ENCODE measurements around the gene COP1. TPM values are rescaled to one million over a fixed set of nuclear protein-coding genes. Genes with fewer than 3 reads are reported as not detected.

COP1 gene
- total and polyA plus RNA-seq, 2 of the 13 experiments (the other 11 are each of a cell fraction or from before 2014, with no cell fraction given), result 20.5 to 51.3 TPM

- TF ChIP-seq ZBTB40 (IDR thresholded peaks at IDR 0.05), result no peak
- no peak for TF ChIP-seq ZBTB40 (CRISPR knock-in tag; IDR thresholded peaks at IDR 0.05)
These were observed 230.0 kb downstream of the COP1 start (continued) for GRCh38 chr1:175976865-175977642.

- BruUV-seq (replicated peaks), result no TSS peak
- in situ Hi-C loops (cut with HindIII; ENCODE audit: extremely low pct_ligation_motif_present, low pct_unique_long_range_greater_than_20kb) (no loop called here), intact Hi-C loops (cut with micrococcal nuclease; ENCODE audit: unreplicated experiment) (no loop called here)
- no peak for FAIRE-seq
- H3K4me3 ChIP-seq (replicated peaks in 1 of 3; ENCODE audit: insufficient read depth in 1 of 3, low read depth in 2 of 3, low read length in 3 of 3), result no peak overlapping the region
- H3K27me3 ChIP-seq (ENCODE audit: control insufficient read depth in 1 of 2, insufficient read depth in 2 of 2, low read length in 2 of 2), result no peaks in the 10 kb centered on the region
- H3K27ac ChIP-seq (ENCODE audit: extremely low read length, insufficient read depth, low read length), result no peak overlapping the region
- no peak overlapping the region for H3K4me2 ChIP-seq (ENCODE audit: low read depth, low read length)
- H3K79me2 ChIP-seq (ENCODE audit: insufficient read depth, low read length), result no peaks in the 10 kb centered on the region
- peaks cover 5 to 21% of the 10 kb centered on the region in 2 experiments; a peak in 2 of 5 replicates for H3K36me3 ChIP-seq (replicated peaks in 1 of 2; ENCODE audit: control insufficient read depth in 1 of 2, insufficient read depth in 2 of 2, low read length in 2 of 2)
- no peak overlapping the region for H3K9ac ChIP-seq (ENCODE audit: insufficient read depth, low read depth, low read length)
- ATAC-seq, result no peak
- H2AFZ ChIP-seq (ENCODE audit: low read length), result no peak overlapping the region
- no peaks in the 10 kb centered on the region for H4K20me1 ChIP-seq (ENCODE audit: insufficient read depth, low read length)
- CTCF ChIA-PET (ENCODE audit: low intra/inter-chr PET ratio, low total read pairs), result no interaction called here
- TF ChIP-seq ZNF672 (CRISPR knock-in tag; IDR thresholded peaks at IDR 0.05) (no peak), ZNF766 (CRISPR knock-in tag; IDR thresholded peaks at IDR 0.05; ENCODE audit: borderline replicate concordance) (no peak), WIZ (CRISPR knock-in tag; IDR thresholded peaks at IDR 0.05) (no peak), ISL2 (CRISPR knock-in tag; IDR thresholded peaks at IDR 0.05) (no peak), ZNF343 (CRISPR knock-in tag; IDR thresholded peaks at IDR 0.05) (no peak), IRF2 (CRISPR knock-in tag; IDR thresholded peaks at IDR 0.05) (no peak), MBNL3 (CRISPR knock-in tag; conservative IDR thresholded peaks at IDR 0.05) (no peak), ZNF839 (CRISPR knock-in tag; IDR thresholded peaks at IDR 0.05; ENCODE audit: borderline replicate concordance) (no peak), ZKSCAN5 (CRISPR knock-in tag; IDR thresholded peaks at IDR 0.05) (no peak), NFRKB (IDR thresholded peaks at IDR 0.05) (no peak), KDM3A (CRISPR knock-in tag; IDR thresholded peaks at IDR 0.05; ENCODE audit: low read depth) (no peak), ZNF34 (CRISPR knock-in tag; IDR thresholded peaks at IDR 0.05; ENCODE audit: borderline replicate concordance) (no peak)
- H3K4me1 ChIP-seq (ENCODE audit: insufficient read depth, low read length), result no peaks in the 10 kb centered on the region
- no peaks in the 10 kb centered on the region for H3K9me3 ChIP-seq (ENCODE audit: low read length)
- POLR2A ChIA-PET, result no interaction called here
- no peak for DNase-seq (ENCODE audit: low spot score)
These were observed 237.9 kb downstream of the COP1 start for GRCh38 chr1:175969231-175969630.

Data from HepG2 (cell line).